Urothelium cell line (cell line): Measurements from ENCODE around the gene IL21R.

Source experiments
- DNase-seq: peaks from one replicate; pipeline ENCODE4 v3.0.0; 2011; ENCODE audit warnings: low spot score, mixed read lengths
- FAIRE-seq: peaks from 2 replicates; lab custom pipeline; 2011; peaks lifted over from hg19 to GRCh38; lab: Jason Lieb, UNC

IL21R gene

DNA sequence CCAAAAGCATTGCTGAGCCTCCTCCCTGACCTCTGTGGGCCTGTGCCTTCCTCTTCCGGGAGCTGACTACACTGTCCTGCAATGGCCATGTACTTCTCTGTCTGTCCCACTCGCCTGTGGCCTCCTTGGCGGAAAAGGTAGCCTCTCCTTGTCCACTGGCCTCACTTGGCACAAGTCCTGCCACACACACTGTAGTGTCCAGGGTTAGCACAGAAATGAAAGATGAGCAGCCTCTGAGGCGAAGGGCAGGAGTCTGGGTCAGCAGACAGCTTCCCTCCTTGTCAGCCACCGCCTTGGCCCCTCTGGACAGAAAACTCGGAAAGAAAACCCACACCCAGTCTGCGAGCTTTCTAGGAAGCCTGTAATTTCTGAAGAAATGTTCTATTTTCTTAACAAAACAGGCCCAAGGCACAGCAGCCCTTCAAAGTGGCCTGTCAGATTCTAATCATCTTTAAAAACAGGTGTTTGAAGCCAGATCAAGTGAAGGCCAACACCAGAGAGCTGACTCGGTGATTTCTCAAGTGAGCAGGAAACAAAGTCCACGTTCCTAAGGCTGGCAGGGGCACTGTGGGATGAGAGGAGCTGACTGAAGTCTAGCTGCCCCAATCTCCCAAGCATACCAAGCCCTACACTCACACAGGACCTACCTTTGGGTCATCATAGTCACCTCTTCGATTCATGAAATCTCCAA lies 80.6 kb downstream of the IL21R start:
- FAIRE-seq (no peak), DNase-seq (no peak)

DNA sequence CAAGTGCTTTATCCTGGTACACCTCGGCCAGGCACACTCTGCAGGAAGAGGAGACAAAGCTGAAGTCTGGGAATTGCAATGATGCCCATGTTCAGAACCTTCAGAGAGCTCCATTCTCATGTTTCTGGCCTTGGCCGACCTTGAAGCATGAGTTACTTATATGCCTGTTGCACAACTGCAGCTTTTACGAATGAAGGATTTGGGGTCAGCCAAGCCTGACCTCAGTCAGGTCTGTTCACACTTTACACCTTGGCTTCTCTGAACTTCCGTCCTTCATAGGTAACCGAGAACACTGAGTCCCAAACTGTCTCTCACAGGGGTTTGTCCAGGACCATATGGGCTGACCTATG lies 81.1 kb downstream of the IL21R start:
- no peak for FAIRE-seq

DNA sequence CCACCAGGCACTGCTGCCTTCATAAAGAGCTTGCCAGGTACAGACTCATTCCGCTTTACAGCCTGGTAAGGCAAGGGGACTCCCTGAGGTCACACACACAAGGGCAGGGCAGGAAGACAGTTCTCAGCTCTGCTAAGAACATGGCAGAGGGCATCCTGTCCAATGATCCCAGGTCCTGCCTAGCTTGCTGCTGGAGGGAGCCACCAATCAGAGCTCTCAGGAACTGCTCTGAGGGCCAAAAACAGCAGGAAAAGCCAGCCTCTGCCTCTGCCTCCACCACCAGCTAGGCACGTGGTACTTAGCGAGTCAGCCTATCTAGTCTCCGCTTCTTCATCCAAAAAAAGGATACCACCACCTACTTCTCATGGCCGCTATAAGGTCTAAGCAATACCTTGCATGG lies 81.7 kb downstream of the IL21R start:
- FAIRE-seq: no peak
- DNase-seq: no peak

More for the DNA sequence above, 81.1 kb downstream of the IL21R start:
- DNase-seq: no peak

DNA sequence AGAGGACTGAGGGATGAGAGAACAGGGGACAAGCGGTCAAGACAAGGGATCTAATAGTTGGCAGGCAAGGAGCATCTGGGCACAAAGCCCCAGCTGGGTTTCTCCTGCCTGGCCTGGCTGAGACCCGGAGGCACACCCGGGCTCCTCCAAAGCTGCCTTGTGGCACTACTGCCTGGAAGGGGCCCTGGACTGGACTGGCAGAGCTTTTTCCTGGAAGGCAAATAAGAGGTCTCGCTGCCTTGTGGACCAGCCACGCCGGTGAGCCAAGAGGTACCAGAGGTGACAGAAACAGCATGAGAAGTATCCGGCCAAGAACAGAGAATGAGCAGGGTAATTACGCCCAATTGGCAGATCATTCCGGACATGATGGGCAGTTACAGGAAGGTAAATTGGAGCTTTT lies 83.2 kb downstream of the IL21R start:
- FAIRE-seq (no peak), DNase-seq (no peak)

DNA sequence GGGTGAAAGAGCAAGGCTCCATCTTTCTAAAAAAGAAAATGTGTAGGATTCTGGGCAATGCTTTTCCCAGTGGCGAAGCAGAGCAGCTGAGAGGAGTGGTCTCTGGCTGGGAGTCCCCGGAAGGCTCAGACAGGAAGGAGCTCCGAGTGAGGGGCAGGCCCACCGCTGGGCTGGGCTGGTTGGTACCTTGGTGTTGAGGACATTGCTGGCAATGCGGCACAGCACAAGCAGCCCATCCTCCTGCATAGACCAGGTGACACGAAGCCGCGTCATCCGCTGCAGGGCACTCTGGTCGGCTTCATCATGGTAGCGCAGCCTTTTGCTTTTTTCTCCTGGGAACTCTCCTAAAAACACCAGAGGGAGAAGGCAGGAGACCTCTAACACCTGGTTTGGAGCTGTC lies 83.8 kb downstream of the IL21R start:
- FAIRE-seq (no peak), DNase-seq (no peak)

DNA sequence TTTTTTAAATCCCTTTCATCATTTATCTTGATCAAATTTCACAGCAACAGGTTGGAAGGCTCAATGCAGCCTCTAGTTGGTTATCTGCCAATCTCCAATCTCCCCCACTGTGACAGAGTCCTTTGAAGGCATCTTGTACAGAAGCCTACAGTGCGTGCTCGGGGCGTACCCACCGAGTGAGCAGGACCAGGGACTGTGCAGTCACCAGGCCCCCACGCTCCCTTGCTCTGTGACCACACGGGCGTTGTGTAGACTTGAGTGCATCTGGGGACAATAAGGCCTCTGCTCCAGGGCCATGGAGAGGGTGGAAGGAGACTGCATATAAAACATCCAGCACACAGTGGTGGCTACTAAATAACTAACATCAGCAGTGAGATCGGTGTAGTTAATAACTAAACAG lies 84.4 kb downstream of the IL21R start:
- no peak for DNase-seq
- FAIRE-seq: no peak

DNA sequence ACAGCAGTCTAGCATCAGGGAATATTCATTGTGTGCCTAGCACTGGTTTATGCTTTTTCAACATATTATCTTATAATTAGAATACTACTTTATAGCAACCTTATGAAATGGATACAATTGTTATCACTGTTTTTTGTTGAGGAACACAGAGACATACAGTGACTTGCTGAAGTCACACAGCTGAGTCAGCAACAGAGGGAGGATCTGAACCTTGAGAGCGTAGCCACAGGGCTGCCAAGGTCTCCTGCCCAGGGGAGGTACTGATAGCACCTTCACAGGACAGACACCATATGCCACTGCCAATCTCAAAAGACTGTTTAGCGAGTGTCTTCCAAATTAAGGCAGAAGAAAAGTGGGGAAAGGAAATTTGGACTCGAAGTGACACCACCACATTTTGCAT lies 84.8 kb downstream of the IL21R start:
- DNase-seq (no peak), FAIRE-seq (no peak)

DNA sequence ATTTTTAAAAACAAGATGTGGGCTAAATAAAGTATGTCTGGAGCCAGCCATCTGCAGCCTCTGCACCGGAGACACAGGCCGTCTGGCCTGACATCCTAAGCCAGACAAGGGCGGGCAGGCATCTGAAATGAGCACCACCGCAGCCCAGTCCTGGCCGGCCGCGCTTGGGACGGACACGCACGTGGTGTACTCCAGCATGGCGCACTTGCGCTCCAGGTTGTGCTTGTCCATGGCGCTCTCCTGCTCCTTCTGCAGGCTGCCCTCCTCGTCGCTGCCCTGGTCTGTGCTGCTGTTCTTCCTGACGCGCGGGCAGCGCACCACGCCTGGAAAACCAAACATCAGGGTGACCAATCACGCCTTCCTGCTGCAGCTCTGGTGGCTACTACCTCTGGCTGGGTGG lies 87.4 kb downstream of the IL21R start:
- DNase-seq (no peak), FAIRE-seq (no peak)

DNA sequence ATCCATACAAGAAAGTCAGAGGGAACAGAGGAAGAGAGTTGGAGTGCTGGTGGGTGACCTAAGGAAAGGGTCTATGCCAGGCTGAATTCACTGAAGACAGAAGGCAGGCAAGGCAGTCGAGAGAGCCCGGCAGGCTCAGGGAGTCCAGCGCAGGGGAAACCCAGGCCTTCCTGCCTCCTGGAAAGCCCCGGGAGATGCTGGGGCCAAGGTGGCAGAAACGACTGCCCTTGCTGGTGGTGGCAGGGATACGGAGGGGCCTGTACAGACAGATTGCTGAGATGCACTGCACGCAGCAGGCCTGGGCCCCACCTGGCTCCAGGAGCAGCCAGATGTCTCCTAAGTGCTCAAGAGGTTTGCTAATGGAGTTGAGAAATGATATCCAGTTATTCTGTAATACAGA lies 87.9 kb downstream of the IL21R start:
- no peak for FAIRE-seq

DNA sequence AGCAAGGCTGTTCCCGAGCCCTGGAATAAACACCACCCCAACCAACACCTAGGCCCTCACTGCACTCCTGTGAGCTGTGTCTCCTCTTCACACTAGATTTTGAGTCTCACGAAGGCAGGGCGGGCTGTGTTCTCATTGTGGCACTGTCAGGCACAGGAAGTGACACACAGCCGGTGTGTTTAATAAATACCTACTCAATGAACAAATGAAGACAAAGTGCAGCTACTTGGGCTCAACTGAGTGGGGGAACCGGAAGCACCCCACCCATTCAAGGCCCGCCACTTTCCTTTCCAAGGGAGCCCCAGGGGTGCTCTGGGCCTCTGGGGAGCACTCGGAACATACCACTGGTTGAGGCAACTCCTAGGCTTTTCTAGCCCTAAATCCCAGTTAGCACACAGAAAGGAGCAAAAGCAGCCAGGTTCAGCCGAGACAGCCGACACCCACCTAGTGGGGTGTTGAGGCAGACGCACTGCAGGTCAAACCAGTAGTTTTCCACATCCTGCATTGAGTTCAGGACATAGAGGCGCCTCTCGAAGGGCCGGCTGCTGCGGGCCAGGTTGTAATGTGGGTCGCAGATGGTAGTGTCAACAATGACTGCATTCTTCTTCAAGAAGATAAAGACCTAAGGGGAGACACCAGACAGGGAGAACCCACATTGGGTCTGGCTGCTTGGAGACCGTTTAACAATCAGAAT lies 90.1 kb downstream of the IL21R start:
- FAIRE-seq (no peak), DNase-seq (no peak)

More for the DNA sequence above, 87.9 kb downstream of the IL21R start:
- DNase-seq: no peak

DNA sequence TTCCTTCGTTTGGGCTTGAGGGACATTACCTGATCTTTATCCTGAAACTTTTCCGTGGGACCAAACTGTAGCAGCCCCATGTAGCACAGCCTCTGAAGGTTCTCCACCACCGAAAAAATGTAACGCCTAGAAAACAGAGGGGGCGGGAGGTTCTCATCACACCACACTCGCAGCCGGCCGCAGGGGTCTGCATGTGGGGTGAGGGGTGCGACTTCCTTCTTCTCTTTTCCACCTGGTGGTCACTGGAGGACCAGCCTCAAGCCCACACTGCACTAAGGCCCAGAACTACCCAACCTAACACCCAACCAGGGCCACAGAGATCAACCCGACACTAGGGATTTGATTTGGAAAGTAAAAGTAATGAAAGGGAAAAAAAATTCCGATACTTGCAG lies 90.6 kb downstream of the IL21R start:
- FAIRE-seq: no peak
- no peak for DNase-seq

DNA sequence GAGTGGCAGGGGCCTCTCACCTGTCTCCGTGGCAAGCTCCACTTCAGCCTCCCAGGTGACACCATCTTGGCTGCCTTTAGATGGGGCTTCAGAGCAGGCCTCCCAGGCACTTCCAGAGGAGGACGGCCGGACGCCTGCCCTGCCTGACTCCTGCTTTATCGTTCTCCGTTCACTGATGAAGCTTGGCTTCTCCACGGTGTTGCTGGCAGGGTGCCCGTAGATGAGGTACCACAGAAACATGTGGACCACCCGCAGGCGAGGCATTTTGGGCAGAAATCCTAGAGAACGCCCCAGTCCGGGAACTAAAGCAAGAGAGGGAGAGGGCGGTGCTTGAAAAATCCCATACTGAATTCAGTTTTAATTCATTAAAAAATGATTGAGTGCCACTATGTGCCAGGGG lies 93.2 kb downstream of the IL21R start:
- FAIRE-seq: no peak

DNA sequence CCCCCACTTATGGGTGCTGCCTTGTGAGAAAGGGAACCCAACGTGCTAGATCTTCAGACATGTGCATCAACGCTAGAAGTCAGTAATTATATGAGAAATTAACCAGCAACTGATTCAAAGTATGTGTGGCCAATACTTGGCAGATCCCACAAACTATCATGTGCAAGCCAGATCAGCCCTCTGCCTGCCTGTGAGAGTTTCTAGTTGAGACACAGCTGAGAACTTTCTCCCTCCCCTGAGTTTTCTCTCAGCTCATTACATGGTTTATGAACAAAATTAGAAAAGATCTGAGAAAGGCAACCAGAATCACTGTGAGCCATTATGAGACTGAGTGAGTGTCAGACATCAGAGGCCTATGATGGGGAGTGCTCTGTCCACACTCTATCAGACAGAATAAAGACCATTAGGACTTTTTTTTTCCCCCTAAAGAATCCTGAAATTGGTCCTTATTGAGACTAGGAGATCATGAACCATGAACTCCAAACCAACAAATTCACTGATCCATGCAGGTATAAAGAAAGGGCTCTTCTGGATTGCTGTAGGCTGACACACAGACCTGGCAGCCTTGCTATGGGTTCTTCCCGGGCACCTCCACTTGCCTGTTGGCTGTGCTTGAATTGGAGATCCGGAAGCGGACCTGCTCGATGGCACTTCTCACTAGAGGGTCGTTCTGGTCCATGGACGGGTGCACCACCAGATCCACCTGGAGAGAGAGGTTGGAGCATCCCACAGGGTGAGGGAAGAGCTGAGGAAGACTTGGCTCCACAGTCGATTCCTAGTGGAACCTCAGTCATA lies 96.3 kb downstream of the IL21R start:
- DNase-seq (no peak), FAIRE-seq (no peak)

More for the DNA sequence above, 93.2 kb downstream of the IL21R start:
- no peak for DNase-seq

DNA sequence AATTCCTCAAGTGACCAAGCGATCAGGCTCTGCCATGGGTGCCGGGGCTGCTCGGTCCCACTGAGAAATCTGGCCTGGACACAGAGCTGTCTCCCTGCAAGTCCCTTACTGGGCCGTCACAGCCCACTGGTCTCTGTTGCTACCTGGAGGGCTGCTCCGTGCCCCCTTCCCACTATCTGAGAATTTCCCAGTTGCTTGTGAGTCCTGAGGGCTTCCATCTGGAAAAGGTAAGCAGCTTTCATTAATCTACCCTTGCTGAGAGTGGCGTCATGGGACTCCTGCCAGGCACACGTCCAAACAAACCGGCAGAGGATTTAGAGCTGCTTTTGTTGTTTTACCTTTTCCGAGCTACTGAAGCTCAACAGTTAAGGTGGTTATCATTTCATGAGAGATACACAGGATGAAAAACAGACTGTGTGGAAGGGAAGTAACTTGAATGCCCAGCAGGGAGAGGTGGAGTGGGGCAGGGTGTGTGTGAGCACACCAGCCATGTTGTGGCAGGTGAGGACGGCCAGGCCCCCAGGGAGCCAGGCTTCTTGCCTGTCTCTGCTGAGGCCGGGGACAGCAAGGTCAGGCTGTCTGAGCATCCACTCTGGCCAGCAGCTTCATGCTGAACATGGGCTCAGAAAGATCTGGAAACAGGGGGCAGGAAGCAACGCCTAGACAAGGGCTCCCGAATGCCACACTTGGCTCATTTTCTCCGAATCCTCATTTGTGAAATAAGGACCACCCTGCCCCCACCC lies 97.1 kb downstream of the IL21R start:
- FAIRE-seq: no peak
- no peak for DNase-seq

DNA sequence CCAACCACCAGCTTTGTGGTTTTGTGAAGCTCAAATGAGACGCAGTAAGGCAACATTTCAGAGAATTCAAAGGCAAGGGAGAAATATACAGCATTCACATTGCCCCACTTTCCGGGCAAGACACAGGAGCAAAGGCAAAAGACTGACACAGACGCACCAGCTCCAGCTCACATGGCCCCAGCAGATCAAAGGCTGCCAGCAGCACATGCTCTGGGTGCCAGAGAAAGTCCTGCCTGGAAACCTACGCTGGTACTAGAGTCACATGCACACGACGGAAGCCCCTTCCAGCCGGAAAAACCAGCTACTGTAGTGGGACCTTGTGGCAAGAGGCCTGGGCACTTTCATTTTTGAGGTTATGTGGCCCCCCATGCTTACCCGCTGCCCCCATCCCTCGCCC lies 97.7 kb downstream of the IL21R start:
- no peak for DNase-seq
- no peak for FAIRE-seq

DNA sequence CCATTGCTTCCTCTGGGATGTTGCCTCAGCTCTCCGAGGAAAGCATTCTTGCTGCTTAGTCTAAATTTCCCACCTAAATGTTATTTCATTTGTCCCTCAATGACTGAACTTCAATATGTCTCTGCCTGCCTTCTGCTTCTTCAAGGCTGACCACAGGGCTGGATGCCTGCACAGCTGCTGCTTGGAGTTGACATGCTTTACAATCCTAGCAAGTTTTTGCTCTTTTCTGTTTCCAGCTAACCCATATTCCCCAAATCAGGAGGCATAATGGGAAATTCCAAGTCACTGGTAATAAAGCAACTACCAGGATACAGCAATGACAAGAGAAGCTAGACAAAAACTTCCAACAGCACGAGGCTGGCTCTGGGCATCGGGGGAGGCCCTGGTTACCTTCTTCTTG lies 98.8 kb downstream of the IL21R start:
- DNase-seq (no peak), FAIRE-seq (no peak)
